Esophagus muscularis mucosa (tissue), 3 donors: ENCODE data around the gene KIF21B.

Experiments
- CTCF ChIP-seq, 3 experiments: fragments of 200-600 bp in 2 of 3; fragments of 450-650 bp in 1 of 3; sonication (generic) in 2 of 3; IDR thresholded peaks; one replicate each; pipeline ENCODE4 v1.5.1; 2017 to 2019; ENCODE audit warnings: antibody characterized with exemption in 3 of 3, mild to moderate bottlenecking in 2 of 3, moderate library complexity in 1 of 3
- POLR2A ChIP-seq: fragments of 450-650 bp; IDR thresholded peaks from one replicate; pipeline ENCODE4 v1.6.1; 2017; ENCODE audit warnings: antibody characterized with exemption, moderate library complexity, mild to moderate bottlenecking, low read depth

- TF ChIP-seq CTCF (IDR thresholded peaks at IDR 0.05) (no peak), POLR2A (no peak)
These were observed 42.2 kb upstream of the KIF21B start for GRCh38 chr1:201065686-201066085.
